NT2/D1 (cell line): ENCODE data around the gene ATRAID.

Experiments used
- DNase-seq: peaks from one replicate; pipeline ENCODE4 v3.0.0-alpha.2; 2011; ENCODE audit warnings: low read depth, low spot score
- H3K27me3 ChIP-seq: 2 replicates; pipeline ENCODE4 v1.6.0; 2011; ENCODE audit warnings: mild to moderate bottlenecking; ENCODE audit not compliant: insufficient read length, insufficient read depth
- H3K36me3 ChIP-seq: 2 replicates; pipeline ENCODE4 v1.6.1; 2011; ENCODE audit warnings: mild to moderate bottlenecking, low read length, mixed read lengths; ENCODE audit not compliant: insufficient read depth, insufficient read length
- H3K4me1 ChIP-seq: 2 replicates; pipeline ENCODE4 v1.5.1; 2011; ENCODE audit not compliant: insufficient read depth, insufficient read length
- H3K4me3 ChIP-seq: 2 replicates; pipeline ENCODE4 v1.5.1; 2011; ENCODE audit warnings: low read depth; ENCODE audit not compliant: insufficient read length
- H3K9ac ChIP-seq: 2 replicates; pipeline ENCODE4 v1.6.0; 2011; ENCODE audit warnings: low read depth; ENCODE audit not compliant: insufficient read length
- H3K9me3 ChIP-seq: 2 replicates; pipeline ENCODE4 v1.5.1; 2011; ENCODE audit warnings: mild to moderate bottlenecking, low read length; ENCODE audit not compliant: insufficient read depth
- SUZ12 ChIP-seq: IDR thresholded peaks from 2 replicates; pipeline ENCODE4 v1.6.1; 2011; ENCODE audit not compliant: insufficient read length, insufficient read depth; ENCODE audit errors: extremely low read depth
- YY1 ChIP-seq: IDR thresholded peaks from 2 replicates; pipeline ENCODE4 v1.6.1; 2011; ENCODE audit not compliant: insufficient read length, insufficient read depth
- ZNF274 ChIP-seq: IDR thresholded peaks from 2 replicates; pipeline ENCODE4 v1.6.1; 2011; ENCODE audit warnings: mild to moderate bottlenecking, low read depth, low read length

Gene ATRAID

DNA sequence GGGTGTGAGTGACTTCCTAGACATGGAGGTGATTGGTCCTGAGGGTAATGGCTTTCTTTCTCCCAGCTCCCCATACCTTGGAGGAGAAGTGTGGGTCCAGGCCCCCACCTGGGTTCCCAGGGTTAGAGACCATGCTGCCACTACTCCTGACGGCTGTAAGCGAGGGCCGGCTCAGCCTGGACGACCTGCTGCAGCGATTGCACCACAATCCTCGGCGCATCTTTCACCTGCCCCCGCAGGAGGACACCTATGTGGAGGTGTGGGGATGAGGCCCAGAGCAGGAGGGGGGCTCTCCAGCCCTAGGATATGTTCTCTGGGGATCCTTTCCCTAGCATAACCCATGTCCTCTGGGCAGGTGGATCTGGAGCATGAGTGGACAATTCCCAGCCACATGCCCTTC is 27.1 kb downstream of the ATRAID start:
- H3K9ac ChIP-seq = no peak overlapping the region
- no peak for DNase-seq
- H3K4me1 ChIP-seq = no peaks in the 10 kb centered on the region
- H3K27me3 ChIP-seq = no peaks in the 10 kb centered on the region
- no peaks in the 10 kb centered on the region for H3K9me3 ChIP-seq
- TF ChIP-seq YY1 = no peak
- TF ChIP-seq ZNF274 = no peak
- H3K4me3 ChIP-seq = no peak overlapping the region
- peaks cover 97% of the 10 kb centered on the region for H3K36me3 ChIP-seq

DNA sequence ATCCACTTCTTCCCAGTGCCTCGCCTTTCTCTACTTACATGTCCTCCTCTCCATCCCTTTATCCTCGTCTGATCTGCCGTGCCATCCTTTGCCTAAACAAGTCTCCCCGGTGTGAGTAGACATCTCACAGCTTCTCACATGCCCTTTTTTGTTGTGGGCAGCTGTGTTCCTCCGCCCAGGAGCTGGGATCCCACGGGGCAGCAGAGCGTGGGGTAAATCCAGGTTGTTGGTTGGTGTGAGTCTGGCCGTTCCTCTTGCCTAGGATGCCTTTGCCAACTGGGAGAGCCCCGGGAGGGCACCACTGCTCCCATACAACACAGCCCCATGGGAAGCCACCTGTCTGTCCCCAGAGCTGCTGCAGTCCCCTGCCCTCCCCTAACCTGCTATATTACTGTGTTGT is 28.6 kb downstream of the ATRAID start:
- no peak overlapping the region for H3K9ac ChIP-seq
- TF ChIP-seq SUZ12 = no peak
- no peak for TF ChIP-seq YY1
- TF ChIP-seq ZNF274 = no peak
- no peak for DNase-seq
- no peaks in the 10 kb centered on the region for H3K4me1 ChIP-seq
- H3K9me3 ChIP-seq = no peaks in the 10 kb centered on the region
- no peak overlapping the region for H3K4me3 ChIP-seq
- H3K36me3 ChIP-seq = peaks cover 95% of the 10 kb centered on the region
- no peaks in the 10 kb centered on the region for H3K27me3 ChIP-seq

DNA sequence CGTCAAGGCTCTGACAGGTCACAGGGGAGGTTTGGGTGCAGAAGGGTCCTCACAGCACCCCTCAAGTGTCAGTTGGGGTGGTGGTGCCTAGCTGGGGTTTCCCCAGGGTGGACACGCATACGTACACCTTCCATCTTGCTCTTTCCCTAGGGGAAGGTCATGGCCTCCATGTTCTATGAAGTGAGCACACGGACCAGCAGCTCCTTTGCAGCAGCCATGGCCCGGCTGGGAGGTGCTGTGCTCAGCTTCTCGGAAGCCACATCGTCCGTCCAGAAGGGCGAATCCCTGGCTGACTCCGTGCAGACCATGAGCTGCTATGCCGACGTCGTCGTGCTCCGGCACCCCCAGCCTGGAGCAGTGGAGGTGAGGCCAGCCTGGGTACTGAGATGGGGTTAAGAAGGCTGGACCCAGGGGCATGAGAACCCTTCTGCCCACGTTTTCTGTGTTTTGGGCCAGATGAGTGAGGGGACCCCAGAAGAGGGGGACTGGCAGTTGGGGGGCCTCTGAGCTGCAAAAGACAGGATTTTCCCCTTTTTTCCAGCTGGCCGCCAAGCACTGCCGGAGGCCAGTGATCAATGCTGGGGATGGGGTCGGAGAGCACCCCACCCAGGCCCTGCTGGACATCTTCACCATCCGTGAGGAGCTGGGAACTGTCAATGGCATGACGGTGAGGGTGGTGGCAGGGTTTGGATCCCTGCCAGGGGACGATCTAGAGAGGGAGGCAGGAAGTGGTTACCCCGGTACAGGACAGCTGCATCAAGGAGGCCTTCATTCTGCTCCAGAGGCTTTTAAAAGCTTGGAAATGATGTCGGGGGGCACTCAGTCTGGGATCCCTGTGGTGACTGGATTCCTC is 30.1 kb downstream of the ATRAID start:
- Histone ChIP-seq H3K4me1 (no peaks in the 10 kb centered on the region), H3K4me3 (no peak overlapping the region), H3K27me3 (no peaks in the 10 kb centered on the region), H3K36me3 (peaks cover 83% of the 10 kb centered on the region), H3K9me3 (no peaks in the 10 kb centered on the region), H3K9ac (no peak overlapping the region)
- DNase-seq = no peak
- TF ChIP-seq SUZ12 (no peak), YY1 (no peak), ZNF274 (no peak)

DNA sequence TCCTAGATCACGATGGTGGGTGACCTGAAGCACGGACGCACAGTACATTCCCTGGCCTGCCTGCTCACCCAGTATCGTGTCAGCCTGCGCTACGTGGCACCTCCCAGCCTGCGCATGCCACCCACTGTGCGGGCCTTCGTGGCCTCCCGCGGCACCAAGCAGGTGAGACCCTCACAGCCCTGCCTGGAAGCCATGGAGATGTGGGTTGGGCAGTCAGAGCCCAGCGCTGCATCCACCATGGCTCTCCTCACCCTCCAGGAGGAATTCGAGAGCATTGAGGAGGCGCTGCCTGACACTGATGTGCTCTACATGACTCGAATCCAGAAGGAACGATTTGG is 30.7 kb downstream of the ATRAID start:
- Histone ChIP-seq H3K36me3 (peaks cover 78% of the 10 kb centered on the region), H3K4me3 (no peak overlapping the region), H3K9ac (no peak overlapping the region), H3K9me3 (no peaks in the 10 kb centered on the region), H3K4me1 (no peaks in the 10 kb centered on the region), H3K27me3 (no peaks in the 10 kb centered on the region)
- TF ChIP-seq YY1 = no peak
- no peak for TF ChIP-seq ZNF274
- no peak for TF ChIP-seq SUZ12
- DNase-seq = no peak

DNA sequence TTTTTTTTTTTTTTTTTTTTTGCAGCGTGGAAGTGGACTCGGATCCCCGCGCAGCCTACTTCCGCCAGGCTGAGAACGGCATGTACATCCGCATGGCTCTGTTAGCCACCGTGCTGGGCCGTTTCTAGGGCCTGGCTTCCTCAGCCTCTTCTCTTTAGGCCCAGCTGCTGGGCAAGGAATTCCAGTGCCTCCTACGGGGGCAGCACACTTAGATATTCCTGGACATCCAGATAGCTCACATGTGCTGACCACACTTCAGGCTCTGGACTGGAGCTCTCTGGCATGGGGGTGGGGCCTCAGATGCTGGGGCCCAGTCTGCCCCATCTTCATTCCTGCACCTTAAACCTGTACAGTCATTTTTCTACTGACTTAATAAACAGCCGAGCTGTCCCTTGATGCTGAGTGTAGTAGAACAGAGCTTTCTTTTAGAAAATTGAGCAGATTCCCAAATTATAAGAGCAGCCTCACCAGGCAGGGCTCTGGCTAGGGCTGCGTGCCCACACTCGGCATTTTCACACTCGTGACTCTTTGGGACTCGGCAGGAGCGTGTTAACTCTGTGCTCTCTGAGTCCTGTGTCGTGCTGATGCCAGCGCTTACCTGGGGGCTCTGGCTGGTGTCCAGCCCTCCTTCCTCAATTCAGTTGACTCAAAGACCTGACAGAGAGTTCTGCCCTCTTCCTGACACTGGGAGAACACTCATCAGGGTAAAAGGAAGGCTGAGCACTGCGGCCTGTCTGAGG is 31.7 kb downstream of the ATRAID start:
- no peak for DNase-seq
- no peak for TF ChIP-seq SUZ12
- no peak for TF ChIP-seq YY1
- TF ChIP-seq ZNF274 = no peak

DNA sequence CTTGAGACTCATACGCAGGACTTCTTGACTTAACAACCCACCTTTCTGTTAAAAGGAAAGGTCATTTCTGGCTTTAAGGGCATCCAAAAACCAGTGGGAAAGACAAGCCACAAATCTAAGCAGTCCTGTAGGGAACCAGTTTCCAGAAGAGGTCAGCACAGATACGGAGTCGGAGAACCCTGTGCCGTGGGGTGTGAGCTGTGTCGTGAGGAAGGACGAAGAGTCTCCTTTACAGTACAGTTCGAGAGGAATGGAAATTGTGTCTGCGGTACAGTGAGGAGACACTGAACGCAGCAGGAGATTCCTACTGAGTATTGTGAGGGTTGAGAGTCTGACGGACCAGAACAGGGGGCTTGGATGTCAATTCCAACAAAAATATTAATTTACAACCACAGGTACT is 33.3 kb downstream of the ATRAID start:
- Histone ChIP-seq H3K9ac (no peak overlapping the region), H3K9me3 (no peaks in the 10 kb centered on the region), H3K4me1 (no peaks in the 10 kb centered on the region), H3K4me3 (no peak overlapping the region), H3K36me3 (peaks cover 54% of the 10 kb centered on the region), H3K27me3 (no peaks in the 10 kb centered on the region)
- no peak for DNase-seq
- TF ChIP-seq YY1 = no peak
- TF ChIP-seq ZNF274 = no peak
- TF ChIP-seq SUZ12 = no peak

More for the DNA sequence above, 31.7 kb downstream of the ATRAID start:
- Histone ChIP-seq H3K9ac (no peak overlapping the region), H3K4me3 (no peak overlapping the region), H3K36me3 (peaks cover 68% of the 10 kb centered on the region), H3K4me1 (no peaks in the 10 kb centered on the region), H3K9me3 (no peaks in the 10 kb centered on the region), H3K27me3 (no peaks in the 10 kb centered on the region)

DNA sequence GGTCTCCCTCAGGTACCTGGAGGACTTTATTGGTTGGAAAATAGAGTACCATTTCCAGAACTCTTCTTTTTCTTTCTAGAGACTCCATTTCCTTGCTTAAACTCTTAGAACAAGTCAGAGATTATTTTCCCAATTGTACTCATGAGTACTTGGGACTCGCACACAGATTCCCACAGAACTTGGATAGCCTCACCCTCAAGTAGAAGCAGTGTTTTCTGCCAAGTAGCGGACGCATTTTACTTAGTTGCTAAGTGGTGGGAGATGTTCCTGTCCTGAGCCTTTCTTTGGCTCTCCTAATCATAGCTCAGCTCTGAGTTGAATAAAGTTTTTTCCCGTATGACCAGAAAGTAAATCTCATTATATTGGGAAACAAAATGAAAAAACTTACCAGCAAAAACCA is 33.8 kb downstream of the ATRAID start:
- Histone ChIP-seq H3K9me3 (no peaks in the 10 kb centered on the region), H3K4me3 (no peak overlapping the region), H3K27me3 (no peaks in the 10 kb centered on the region), H3K9ac (no peak overlapping the region), H3K36me3 (peaks cover 49% of the 10 kb centered on the region), H3K4me1 (peaks cover under 1% of the 10 kb centered on the region)
- no peak for DNase-seq
- no peak for TF ChIP-seq ZNF274
- no peak for TF ChIP-seq SUZ12
- no peak for TF ChIP-seq YY1
